Naive thymus-derived CD4-positive, alpha-beta T cell (primary cell): ENCODE measurements around the gene BEND3. TPM values are rescaled to one million over a fixed set of nuclear protein-coding genes. Genes with fewer than 3 reads are reported as not detected.

Source experiments
- ATAC-seq: fragments of 150-1000 bp; cut with Tn5 transposase; 2 replicates; pipeline ENCODE4 v1.10.0; 2021; ENCODE audit warnings: mild to moderate bottlenecking, moderate library complexity
- CTCF ChIA-PET: fragments of 350-600 bp; sonication (Branson Sonifier 250); formaldehyde crosslinking; loops from one replicate; lab custom pipeline; 2021; ENCODE audit warnings: antibody characterized with exemption; lab: Charles Lee
- POLR2A ChIA-PET: fragments of 350-600 bp; sonication (Branson Sonifier 250); formaldehyde crosslinking; loops from one replicate; lab custom pipeline; 2021; ENCODE audit warnings: antibody characterized with exemption, inconsistent platforms; lab: Charles Lee
- DNase-seq, 9 donors: peaks; one replicate each; pipeline versions ENCODE4 v3.0.0 to v3.0.0-alpha.2; 2020 to 2022; ENCODE audit warnings: mixed read lengths in 1 of 9
- H3K27ac ChIP-seq: one replicate; pipeline ENCODE4 v1.7.0; 2013; ENCODE audit warnings: mild to moderate bottlenecking, low read depth, low read length, moderate library complexity
- H3K27me3 ChIP-seq, 2 donors: one replicate each; pipeline ENCODE4 v1.7.0; 2013; ENCODE audit warnings: low read length in 2 of 2, mild to moderate bottlenecking in 2 of 2, moderate library complexity in 2 of 2; ENCODE audit not compliant: control insufficient read depth in 2 of 2, insufficient read depth in 2 of 2
- H3K36me3 ChIP-seq, 3 experiments: 1 replicate in 2 of 3; 2 replicates in 1 of 3; pipeline ENCODE4 v1.7.0; 2013; ENCODE audit warnings: low read length in 3 of 3, mild to moderate bottlenecking in 3 of 3, moderate library complexity in 1 of 3; ENCODE audit not compliant: insufficient read depth in 3 of 3, control insufficient read depth in 2 of 3
- H3K4me1 ChIP-seq, 2 donors: one replicate each; pipeline ENCODE4 v1.7.0; 2013; ENCODE audit warnings: low read length in 2 of 2, mild to moderate bottlenecking in 2 of 2, moderate library complexity in 1 of 2; ENCODE audit not compliant: control insufficient read depth in 2 of 2, insufficient read depth in 2 of 2
- H3K4me3 ChIP-seq: 2 replicates; pipeline ENCODE4 v1.7.0; 2013; ENCODE audit warnings: mild to moderate bottlenecking, low read length
- H3K9me3 ChIP-seq, 3 experiments: 1 replicate in 2 of 3; 2 replicates in 1 of 3; pipeline ENCODE4 v1.7.0; 2013; ENCODE audit warnings: low read length in 3 of 3; ENCODE audit not compliant: control insufficient read depth in 2 of 3
- H3K27ac Mint-ChIP-seq, 9 donors: one replicate each; pipeline ENCODE4 v1.8.0; 2020 to 2022; ENCODE audit warnings: mixed read lengths in 9 of 9, mild to moderate bottlenecking in 8 of 9, moderate library complexity in 5 of 9, inconsistent platforms in 2 of 9
- H3K27me3 Mint-ChIP-seq, 5 donors: one replicate each; pipeline ENCODE4 v1.8.0; 2021 to 2022; ENCODE audit warnings: mixed read lengths in 5 of 5, mild to moderate bottlenecking in 1 of 5
- H3K36me3 Mint-ChIP-seq, 5 donors: one replicate each; pipeline ENCODE4 v1.8.0; 2020 to 2022; ENCODE audit warnings: mixed read lengths in 5 of 5, mild to moderate bottlenecking in 3 of 5, inconsistent platforms in 1 of 5
- H3K4me1 Mint-ChIP-seq, 7 donors: one replicate each; pipeline ENCODE4 v1.8.0; 2020 to 2022; ENCODE audit warnings: mixed read lengths in 7 of 7, mild to moderate bottlenecking in 3 of 7, inconsistent platforms in 1 of 7
- H3K4me3 Mint-ChIP-seq, 10 donors: one replicate each; pipeline ENCODE4 v1.8.0; 2020 to 2022; ENCODE audit warnings: mild to moderate bottlenecking in 10 of 10, mixed read lengths in 10 of 10, moderate library complexity in 6 of 10, inconsistent platforms in 2 of 10
- H3K9me3 Mint-ChIP-seq, 11 donors: one replicate each; pipeline ENCODE4 v1.8.0; 2020 to 2022; ENCODE audit warnings: mixed read lengths in 11 of 11, mild to moderate bottlenecking in 4 of 11, inconsistent platforms in 1 of 11, moderate library complexity in 1 of 11
- intact Hi-C, 2 donors: fragments of 100-400 bp; cut with micrococcal nuclease; formaldehyde crosslinking; loops; one replicate each; pipeline ENCODE4 v1.15.1; 2023
- polyA plus RNA-seq, 2 donors: library from polyadenylated mRNA; unstranded; fragments of 300-500 nt; fragmentation: Illumina TruSeq; gene quantifications; one replicate each; pipeline ENCODE4 v1.2.3, GENCODE V29; 2021
- total RNA-seq, 6 experiments: library from RNA in 5 of 6; stranded (reverse) in 5 of 6; gene quantifications; 1 replicate in 5 of 6; 2 replicates in 1 of 6; pipeline ENCODE4 v1.2.3 and lab custom pipeline; 2021 to 2026

BEND3 gene
- total and polyA plus RNA-seq, 7 experiments from 2014 or later = 0.34 to 4.1 (median 1.2) TPM

DNA sequence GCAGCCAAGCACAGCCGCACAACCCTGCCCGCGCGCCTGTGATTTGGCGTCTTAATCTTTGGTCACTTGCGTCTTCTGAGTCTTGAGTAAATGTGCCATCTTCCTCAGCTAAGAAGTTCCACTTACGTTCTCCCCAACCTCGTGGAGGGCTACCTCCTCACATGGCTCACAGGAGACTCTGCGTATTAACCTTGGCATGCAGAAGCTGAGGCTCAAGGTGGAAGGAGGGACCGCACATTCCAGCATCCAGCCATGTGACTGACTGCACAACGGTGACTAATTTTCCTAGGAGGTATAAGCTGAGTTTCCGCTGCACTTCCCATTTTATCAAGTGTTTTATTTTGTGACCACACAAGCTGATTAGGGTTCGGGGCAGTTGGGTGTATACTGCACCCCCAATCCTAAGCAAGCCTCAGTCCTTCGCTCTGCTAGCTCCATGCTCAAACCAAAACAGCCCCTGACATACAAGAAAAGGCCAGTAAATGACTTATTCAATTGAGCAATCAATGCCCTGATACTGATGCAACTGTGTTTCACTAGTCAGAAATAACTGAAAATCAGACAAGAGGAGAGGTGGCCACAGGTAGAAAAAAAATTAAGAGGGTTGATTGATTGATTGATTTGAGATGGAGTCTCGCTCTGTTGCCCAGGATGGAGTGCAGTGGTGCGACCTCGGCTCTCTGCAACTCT, 7.0 kb downstream of the BEND3 start:
- Mint-ChIP-seq H3K27me3 (no peaks in the 10 kb centered on the region), H3K4me3 (no peak overlapping the region), H3K36me3 (no peaks in the 10 kb centered on the region), H3K9me3 (no peaks in the 10 kb centered on the region), H3K27ac (no peak overlapping the region), H3K4me1 (peaks cover 0 to 3% (median under 1%) of the 10 kb centered on the region in 7 donors)
- no peak for ATAC-seq
- H3K9me3 ChIP-seq = no peaks in the 10 kb centered on the region
- H3K4me3 ChIP-seq = no peak overlapping the region
- no peak for DNase-seq
- no peaks in the 10 kb centered on the region for H3K27me3 ChIP-seq
- no peak overlapping the region for H3K27ac ChIP-seq
- no peaks in the 10 kb centered on the region for H3K36me3 ChIP-seq
- intact Hi-C loops = no loop called here
- CTCF ChIA-PET = no interaction called here
- no peaks in the 10 kb centered on the region for H3K4me1 ChIP-seq
- POLR2A ChIA-PET = no interaction called here

DNA sequence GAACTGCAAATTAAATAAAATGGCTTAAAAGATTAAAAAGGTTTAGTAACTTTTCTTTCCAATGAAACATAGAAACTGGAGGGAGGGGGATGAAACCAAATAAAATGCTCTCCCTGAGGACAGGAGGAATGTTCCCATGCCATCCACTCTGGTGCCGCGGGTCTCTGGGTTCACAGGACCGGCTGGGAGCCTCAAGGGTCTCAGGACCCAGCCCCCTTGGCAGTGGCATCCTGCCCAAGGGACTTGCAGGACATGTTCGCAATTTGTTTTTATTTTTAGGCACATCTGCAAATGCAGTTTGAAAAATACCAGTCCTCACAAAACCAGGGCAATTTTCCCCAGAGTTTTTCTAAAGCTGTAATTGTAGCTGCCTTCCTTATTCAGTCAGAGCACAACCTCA, 7.5 kb downstream of the BEND3 start:
- Histone ChIP-seq H3K27me3 (no peaks in the 10 kb centered on the region), H3K9me3 (no peaks in the 10 kb centered on the region), H3K27ac (no peak overlapping the region), H3K4me1 (no peaks in the 10 kb centered on the region), H3K36me3 (no peaks in the 10 kb centered on the region), H3K4me3 (no peak overlapping the region)
- Mint-ChIP-seq H3K27ac (no peak overlapping the region), H3K36me3 (no peaks in the 10 kb centered on the region), H3K4me1 (no peaks in the 10 kb centered on the region), H3K4me3 (no peak overlapping the region), H3K9me3 (no peaks in the 10 kb centered on the region), H3K27me3 (no peaks in the 10 kb centered on the region)
- ATAC-seq (no peak), DNase-seq (no peak)
- intact Hi-C loops = no loop called here
- ChIA-PET CTCF (no interaction called here), POLR2A (no interaction called here)

DNA sequence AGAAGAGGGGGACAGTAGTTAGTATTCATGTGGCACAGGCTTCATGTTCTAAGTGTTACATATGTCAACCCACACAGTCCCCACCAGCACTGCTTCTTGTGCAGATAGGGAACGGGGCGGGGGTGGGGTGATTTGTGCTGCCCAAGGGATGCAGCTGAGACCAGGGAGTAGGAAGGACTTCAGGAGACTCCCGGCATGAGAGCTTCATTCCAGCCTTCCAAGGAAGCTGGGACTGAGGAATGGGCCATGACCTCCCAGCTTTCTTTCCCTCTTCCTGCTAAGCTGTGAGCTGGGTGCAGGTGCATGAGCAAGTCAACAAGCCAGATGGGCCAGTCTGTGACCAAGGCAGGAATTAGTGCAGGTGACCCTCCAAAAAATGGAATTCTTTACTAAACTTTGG, 9.2 kb downstream of the BEND3 start:
- H3K36me3 ChIP-seq = no peaks in the 10 kb centered on the region
- H3K36me3 Mint-ChIP-seq = no peaks in the 10 kb centered on the region
- no peak overlapping the region for H3K27ac ChIP-seq
- no peaks in the 10 kb centered on the region for H3K4me1 ChIP-seq
- no peak overlapping the region for H3K27ac Mint-ChIP-seq
- ATAC-seq (no peak), DNase-seq (no peak)
- intact Hi-C loops = no loop called here
- H3K27me3 ChIP-seq = no peaks in the 10 kb centered on the region
- H3K4me3 Mint-ChIP-seq = no peak overlapping the region
- H3K4me1 Mint-ChIP-seq = no peaks in the 10 kb centered on the region
- H3K4me3 ChIP-seq = no peak overlapping the region
- ChIA-PET CTCF (no interaction called here), POLR2A (interaction anchor here (0.7 kb wide), 1 partner anchor 10 kb away, joined by 4 read pairs; no protein-coding TSS in a partner anchor)
- no peaks in the 10 kb centered on the region for H3K9me3 ChIP-seq
- H3K9me3 Mint-ChIP-seq = no peaks in the 10 kb centered on the region
- H3K27me3 Mint-ChIP-seq = no peaks in the 10 kb centered on the region

DNA sequence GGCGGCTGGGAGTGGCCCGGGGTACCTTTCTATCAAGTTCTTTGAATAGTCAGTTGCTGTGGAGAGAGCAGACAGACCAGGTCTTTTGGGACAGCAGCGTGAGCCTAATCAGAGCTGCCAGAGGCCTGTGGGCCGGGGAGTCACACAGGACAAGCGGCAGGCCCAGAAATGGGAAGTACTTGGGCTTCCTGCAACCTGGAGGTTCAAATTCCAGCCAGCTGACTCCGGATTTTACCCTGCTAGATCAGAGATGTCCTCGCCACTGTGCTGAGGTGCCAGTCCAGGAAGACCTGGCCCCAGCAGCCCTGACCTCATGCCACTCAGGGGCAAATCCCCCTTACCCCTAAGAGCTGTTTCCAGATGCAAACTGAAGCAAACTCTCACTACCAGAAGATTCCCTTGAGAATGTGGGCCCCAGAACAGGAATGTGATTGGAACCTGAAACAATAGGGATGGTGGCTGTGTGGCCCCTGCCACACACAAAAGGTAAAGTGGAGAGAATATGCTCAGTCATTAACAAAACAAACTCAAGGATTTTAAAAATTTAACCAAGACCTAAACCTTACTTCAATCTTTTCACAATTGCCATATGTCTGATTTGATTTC, 9.7 kb downstream of the BEND3 start:
- no peak overlapping the region for H3K4me3 Mint-ChIP-seq
- ChIA-PET CTCF (no interaction called here), POLR2A (interaction anchor here (0.7 kb wide), 1 partner anchor 10 kb away, joined by 4 read pairs; no protein-coding TSS in a partner anchor)
- no peak overlapping the region for H3K27ac Mint-ChIP-seq
- no peaks in the 10 kb centered on the region for H3K27me3 ChIP-seq
- H3K9me3 ChIP-seq = no peaks in the 10 kb centered on the region
- ATAC-seq (no peak), DNase-seq (no peak)
- intact Hi-C loops = no loop called here
- H3K4me1 Mint-ChIP-seq = no peaks in the 10 kb centered on the region
- no peak overlapping the region for H3K4me3 ChIP-seq
- no peaks in the 10 kb centered on the region for H3K36me3 Mint-ChIP-seq
- H3K36me3 ChIP-seq = no peaks in the 10 kb centered on the region
- H3K4me1 ChIP-seq = no peaks in the 10 kb centered on the region
- H3K27ac ChIP-seq = no peak overlapping the region
- H3K27me3 Mint-ChIP-seq = no peaks in the 10 kb centered on the region
- no peaks in the 10 kb centered on the region for H3K9me3 Mint-ChIP-seq

DNA sequence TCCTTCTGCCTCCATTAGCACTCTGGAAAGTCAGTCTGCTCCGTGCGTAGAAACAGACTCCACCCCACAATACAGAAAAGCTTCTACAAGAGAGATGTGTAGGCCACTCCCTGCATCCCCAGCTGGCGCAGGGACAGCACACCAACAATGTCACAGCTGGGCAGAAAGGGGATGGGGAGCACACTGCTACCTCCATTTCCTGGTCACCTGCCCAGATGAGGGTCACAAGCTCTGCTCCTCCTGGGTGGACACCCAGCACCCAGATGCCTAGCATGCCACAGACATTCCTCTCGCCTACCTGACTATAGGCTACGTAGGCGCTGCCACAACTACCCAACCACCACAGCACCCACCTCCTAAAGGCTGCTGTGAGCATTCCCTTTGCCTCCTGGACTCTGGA, 12.2 kb downstream of the BEND3 start:
- intact Hi-C loops = no loop called here
- H3K27ac Mint-ChIP-seq = no peak overlapping the region

DNA sequence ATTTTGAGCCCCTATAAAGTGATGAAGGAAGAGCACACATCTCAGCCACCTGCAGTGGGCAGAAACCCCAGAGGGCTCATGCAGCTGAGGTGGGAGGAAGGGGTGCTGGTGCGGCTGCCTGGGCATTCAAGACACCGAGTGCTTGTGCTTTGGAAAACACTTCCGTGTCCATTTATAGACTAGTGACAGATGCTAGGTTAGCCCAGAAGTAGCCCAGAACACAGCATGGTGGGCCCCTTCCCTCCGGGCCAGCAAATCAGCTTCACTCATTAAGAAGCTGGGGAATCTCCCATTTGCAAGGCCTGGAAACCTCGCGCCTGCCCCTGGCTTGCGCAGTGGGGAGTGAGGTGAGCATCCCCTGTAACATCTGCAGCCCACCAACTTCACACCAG, 12.9 kb downstream of the BEND3 start:
- no peaks in the 10 kb centered on the region for H3K9me3 ChIP-seq
- DNase-seq (no peak), ATAC-seq (no peak)
- no peak overlapping the region for H3K4me3 ChIP-seq
- Mint-ChIP-seq H3K36me3 (no peaks in the 10 kb centered on the region), H3K27ac (no peak overlapping the region), H3K4me1 (peaks cover 0 to 3% (median 0%) of the 10 kb centered on the region in 7 donors), H3K4me3 (no peak overlapping the region), H3K27me3 (no peaks in the 10 kb centered on the region), H3K9me3 (no peaks in the 10 kb centered on the region)
- no peaks in the 10 kb centered on the region for H3K36me3 ChIP-seq
- no peaks in the 10 kb centered on the region for H3K27me3 ChIP-seq
- no peaks in the 10 kb centered on the region for H3K4me1 ChIP-seq
- POLR2A ChIA-PET = no interaction called here
- CTCF ChIA-PET = no interaction called here
- H3K27ac ChIP-seq = no peak overlapping the region
- intact Hi-C loops = no loop called here

More for the DNA sequence above, 12.2 kb downstream of the BEND3 start:
- Histone ChIP-seq H3K27me3 (no peaks in the 10 kb centered on the region), H3K4me1 (no peaks in the 10 kb centered on the region), H3K4me3 (no peak overlapping the region), H3K27ac (no peak overlapping the region), H3K36me3 (no peaks in the 10 kb centered on the region), H3K9me3 (no peaks in the 10 kb centered on the region)
- POLR2A ChIA-PET = no interaction called here
- ATAC-seq = no peak
- H3K4me1 Mint-ChIP-seq = peaks cover 0 to 3% (median 0%) of the 10 kb centered on the region in 7 donors
- no peak overlapping the region for H3K4me3 Mint-ChIP-seq
- H3K36me3 Mint-ChIP-seq = no peaks in the 10 kb centered on the region
- H3K27me3 Mint-ChIP-seq = no peaks in the 10 kb centered on the region
- no peaks in the 10 kb centered on the region for H3K9me3 Mint-ChIP-seq
- CTCF ChIA-PET = no interaction called here
- no peak for DNase-seq
